Fibroblast of the aortic adventitia (primary cell): ENCODE results near the gene STK4. TPM values are rescaled to one million over a fixed set of nuclear protein-coding genes. Genes with fewer than 3 reads are reported as not detected.

Source experiments
- DNase-seq: peaks from one replicate; pipeline ENCODE4 v3.0.0-alpha.2; 2010; ENCODE audit warnings: low read depth
- H3K4me3 ChIP-seq: 2 replicates; pipeline ENCODE4 v1.5.1; 2011; ENCODE audit warnings: low read depth, mild to moderate bottlenecking, control low read depth, low read length, moderate library complexity
- total RNA-seq: library from RNA; depleted of rRNA; stranded (reverse); fragments of >200 nt; gene quantifications from 2 replicates; pipeline ENCODE4 v1.2.3, GENCODE V29; 2012; ENCODE audit warnings: low replicate concordance
- TF ChIP-seq, protein P1 (sequence below): IDR thresholded peaks from 2 replicates; pipeline ENCODE4 v1.5.1; 2011; ENCODE audit warnings: mild to moderate bottlenecking, low read length, control low read depth, inconsistent platforms; ENCODE audit not compliant: insufficient read depth

Gene STK4
- total RNA-seq, 1 donor, result 41.6 TPM

DNA sequence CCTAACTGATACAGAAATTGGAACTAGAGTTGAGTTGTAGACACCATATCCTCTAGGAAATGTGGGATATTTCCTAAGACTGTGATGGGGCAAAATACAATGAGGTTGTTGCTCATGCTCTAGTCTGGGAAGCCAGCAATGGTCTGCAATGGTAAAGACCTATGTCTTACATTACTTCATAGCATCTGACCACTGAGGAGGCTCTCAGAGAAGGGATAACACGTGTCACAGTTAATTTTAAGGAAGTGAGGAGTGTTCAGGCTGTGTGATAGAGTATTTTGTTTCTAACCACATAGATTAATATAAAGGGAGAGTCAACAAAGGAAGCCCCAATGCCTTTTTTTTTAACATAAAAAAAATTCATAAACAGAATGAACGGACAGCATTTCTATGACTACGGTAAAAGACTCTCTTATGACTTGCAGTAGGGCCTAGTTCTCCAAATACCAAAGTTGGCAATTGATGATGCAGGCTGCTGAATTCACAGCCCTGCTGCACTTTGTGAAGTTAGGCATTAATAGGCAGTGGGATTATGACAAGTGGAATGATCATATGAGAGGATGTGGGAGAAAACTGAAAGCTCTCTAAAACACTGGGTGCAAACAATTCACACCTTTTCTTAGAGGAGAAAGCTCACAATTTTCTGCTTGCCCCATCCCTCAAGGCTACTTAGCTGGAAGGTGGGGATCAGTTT, 120.9 kb downstream of the STK4 start:
- TF ChIP-seq, protein P1, sequence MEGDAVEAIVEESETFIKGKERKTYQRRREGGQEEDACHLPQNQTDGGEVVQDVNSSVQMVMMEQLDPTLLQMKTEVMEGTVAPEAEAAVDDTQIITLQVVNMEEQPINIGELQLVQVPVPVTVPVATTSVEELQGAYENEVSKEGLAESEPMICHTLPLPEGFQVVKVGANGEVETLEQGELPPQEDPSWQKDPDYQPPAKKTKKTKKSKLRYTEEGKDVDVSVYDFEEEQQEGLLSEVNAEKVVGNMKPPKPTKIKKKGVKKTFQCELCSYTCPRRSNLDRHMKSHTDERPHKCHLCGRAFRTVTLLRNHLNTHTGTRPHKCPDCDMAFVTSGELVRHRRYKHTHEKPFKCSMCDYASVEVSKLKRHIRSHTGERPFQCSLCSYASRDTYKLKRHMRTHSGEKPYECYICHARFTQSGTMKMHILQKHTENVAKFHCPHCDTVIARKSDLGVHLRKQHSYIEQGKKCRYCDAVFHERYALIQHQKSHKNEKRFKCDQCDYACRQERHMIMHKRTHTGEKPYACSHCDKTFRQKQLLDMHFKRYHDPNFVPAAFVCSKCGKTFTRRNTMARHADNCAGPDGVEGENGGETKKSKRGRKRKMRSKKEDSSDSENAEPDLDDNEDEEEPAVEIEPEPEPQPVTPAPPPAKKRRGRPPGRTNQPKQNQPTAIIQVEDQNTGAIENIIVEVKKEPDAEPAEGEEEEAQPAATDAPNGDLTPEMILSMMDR, result no peak
- no peak overlapping the region for H3K4me3 ChIP-seq
- no peak for DNase-seq

DNA sequence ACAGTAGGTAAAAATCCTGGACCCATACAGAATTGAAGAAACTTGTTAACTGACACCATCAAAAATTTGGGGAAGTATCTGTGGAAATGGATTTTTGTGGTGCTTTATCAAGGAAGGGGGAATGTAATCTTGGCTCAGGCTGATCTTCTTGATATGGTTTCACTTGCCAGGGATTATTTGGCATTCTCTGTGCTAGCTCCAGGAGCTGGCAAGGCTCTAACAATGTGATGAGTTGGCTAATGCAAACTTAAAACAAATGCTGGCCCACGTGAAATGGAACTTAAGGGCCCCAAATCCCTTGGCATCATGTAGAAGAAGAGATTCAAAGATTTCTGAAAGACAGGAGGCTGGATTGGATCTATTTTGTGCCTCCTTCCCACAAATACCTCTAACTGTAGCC, 121.5 kb downstream of the STK4 start:
- TF ChIP-seq, protein P1, result no peak
- H3K4me3 ChIP-seq, result no peak overlapping the region
- DNase-seq, result peak; percentile 97

DNA sequence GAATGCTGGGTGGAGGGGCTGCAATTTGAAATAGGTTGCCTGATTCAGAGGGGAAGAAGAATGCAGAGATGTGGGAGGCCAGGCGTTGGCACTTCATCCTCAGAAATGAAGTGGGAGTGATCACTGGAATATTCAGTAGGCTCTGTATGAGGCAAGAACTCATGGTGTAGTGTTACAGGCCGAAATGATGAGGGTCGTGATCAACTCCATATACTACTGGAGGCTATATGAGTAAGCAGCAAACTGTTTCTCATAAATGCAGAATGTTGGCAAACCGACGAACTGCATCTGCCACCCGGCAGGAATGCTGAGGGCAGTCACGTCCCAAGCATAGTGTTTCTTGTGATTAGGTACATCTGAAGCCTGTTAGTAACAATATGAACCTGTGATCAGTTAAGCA, 121.9 kb downstream of the STK4 start:
- no peak overlapping the region for H3K4me3 ChIP-seq
- peak; percentile 83 for DNase-seq
- TF ChIP-seq, protein P1, result no peak

DNA sequence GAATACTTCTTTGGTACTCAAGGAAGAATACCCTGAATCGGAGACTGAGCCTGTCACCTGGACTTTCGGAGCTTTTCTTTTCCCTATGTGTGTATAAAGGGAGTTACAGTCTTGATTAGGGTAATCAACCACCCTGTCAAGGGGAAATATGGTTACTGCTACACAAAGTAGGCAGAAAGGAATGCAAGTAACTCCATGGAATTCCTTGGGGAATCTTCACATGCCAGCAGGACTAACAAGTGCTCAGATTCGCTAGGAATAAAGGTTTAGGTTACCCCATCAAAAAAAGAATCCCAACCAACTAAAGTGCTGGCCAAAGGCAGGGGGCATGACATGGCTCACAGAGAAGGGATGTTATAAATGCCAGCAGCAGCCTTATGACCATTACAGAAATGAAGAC, 124.2 kb downstream of the STK4 start:
- H3K4me3 ChIP-seq, result no peak overlapping the region
- TF ChIP-seq, protein P1, result no peak
- DNase-seq, result no peak

DNA sequence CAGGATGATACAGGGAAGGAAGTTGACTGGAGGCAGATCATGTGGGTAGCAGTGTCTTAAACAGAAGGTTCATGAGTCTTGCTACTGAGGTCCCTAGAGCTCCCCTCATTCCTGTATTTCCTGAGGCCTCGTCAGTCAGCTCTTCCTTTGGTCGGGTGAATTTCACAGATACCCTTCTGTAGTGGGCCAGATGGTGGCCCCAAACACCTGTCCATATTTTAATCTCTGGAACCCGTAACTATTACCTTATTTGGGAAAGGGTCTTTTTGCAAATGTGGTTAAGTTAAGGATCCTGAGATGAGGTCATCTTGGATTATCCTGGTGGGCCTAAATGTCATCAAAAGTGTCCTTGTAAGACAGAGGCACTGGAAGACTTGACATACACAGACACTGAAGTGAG, 125.1 kb downstream of the STK4 start:
- no peak overlapping the region for H3K4me3 ChIP-seq
- DNase-seq, result no peak
- TF ChIP-seq, protein P1, result no peak

DNA sequence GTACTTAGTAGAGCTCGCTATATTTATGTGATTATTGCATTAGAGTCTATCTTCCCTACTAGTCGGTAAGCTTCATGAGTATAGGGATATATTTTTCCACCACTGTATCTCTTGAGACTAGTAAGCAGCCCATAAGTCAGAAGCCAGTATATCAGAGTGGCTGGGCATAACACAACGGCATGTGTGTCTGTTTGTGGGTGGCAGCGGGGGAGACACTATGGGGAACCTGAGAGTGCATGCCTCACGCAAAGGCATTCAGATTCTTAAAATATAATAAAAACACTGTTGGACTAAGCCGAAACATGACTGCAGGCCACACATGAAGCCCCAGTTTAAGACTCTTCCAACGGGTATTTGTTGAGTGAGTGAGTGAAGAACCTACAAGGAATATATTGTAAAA, 126.6 kb downstream of the STK4 start:
- H3K4me3 ChIP-seq, result no peak overlapping the region
- TF ChIP-seq, protein P1, result no peak
- DNase-seq, result no peak

DNA sequence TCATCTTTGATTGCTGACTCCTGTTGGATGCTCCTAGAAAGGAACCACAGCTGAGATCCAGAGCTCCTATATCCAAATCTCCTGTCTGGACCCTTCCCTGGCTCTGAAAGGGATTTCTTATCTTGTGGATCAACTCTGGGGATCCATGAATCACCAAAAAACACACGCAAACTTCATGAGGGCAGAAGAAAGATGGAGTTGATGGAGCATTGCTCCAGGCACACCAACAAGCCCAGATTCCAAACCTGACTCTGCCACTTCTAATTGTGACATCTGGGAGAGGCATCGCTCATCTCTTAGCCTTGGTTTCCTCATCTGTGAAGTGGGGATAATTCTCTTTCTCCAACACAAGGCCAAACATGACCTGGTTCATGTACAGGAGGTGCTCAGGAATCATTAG, 127.9 kb downstream of the STK4 start:
- TF ChIP-seq, protein P1, result no peak
- no peak overlapping the region for H3K4me3 ChIP-seq
- no peak for DNase-seq
